GM19467 (cell line): ENCODE data around the gene FGF19.

Experiments used
- ATAC-seq: cut with Tn5 transposase; IDR thresholded peaks from one replicate; pipeline ENCODE4 v1.9.1; 2021; ENCODE audit warnings: mild to moderate bottlenecking, moderate library complexity; ENCODE audit not compliant: unreplicated experiment

Gene FGF19

DNA sequence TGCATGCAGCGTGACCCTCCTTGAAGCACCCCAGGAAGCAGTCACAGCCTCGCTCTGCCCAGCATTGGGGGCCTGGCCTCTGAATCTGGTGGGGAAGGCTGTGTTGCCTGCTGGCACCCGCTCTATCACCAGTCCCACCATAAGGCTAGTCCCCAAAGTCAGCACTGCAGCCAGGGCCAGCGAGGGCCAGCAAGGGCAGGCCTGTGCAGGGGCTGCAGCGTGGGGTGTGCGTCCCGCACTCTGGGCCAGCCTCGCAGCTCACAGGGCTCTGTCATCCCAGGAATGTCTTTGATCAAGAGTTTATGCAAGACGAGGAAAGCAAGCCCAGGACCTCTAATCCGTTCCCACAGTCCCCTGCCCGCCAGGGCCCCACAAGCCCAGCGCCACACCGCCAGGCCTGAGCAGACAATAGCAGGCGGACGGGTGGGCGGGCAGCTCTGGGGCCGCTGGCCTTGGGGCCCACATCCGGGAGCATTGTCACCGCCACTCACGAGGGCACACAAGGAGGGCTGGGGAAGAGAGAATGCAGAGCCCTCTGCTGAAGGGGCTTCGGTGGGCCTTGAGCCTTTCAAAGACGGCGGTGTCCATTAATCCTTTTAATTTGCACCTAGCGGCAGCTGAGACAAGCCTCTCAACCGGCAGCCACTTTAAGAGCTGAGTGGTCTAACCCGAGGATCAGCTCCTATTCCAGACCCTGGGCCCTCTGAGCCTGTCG lies 45.8 kb downstream of the FGF19 start:
- ATAC-seq: no peak

DNA sequence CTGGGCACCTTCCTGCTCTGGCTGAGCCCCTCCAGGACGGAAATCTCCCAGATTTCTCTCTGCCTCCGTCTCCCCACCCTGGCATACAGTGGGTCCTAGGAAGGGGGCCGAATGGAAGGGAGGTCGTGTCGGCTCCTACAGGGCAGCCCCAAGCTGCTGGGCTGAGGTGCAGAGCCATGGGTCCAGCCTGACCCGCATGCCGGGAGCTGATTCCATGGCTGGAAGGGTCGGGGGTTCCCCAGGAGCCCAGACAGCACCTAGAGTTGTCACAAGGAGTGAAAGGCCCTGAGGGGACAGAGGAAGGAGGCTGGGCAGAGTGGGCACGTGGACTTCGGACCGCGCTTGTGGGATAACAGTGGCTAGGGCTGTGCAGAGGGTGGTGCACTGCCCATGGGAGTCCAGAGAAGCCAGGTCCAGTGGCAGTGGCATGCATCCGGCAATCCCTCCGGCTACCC lies 46.3 kb downstream of the FGF19 start:
- no peak for ATAC-seq

DNA sequence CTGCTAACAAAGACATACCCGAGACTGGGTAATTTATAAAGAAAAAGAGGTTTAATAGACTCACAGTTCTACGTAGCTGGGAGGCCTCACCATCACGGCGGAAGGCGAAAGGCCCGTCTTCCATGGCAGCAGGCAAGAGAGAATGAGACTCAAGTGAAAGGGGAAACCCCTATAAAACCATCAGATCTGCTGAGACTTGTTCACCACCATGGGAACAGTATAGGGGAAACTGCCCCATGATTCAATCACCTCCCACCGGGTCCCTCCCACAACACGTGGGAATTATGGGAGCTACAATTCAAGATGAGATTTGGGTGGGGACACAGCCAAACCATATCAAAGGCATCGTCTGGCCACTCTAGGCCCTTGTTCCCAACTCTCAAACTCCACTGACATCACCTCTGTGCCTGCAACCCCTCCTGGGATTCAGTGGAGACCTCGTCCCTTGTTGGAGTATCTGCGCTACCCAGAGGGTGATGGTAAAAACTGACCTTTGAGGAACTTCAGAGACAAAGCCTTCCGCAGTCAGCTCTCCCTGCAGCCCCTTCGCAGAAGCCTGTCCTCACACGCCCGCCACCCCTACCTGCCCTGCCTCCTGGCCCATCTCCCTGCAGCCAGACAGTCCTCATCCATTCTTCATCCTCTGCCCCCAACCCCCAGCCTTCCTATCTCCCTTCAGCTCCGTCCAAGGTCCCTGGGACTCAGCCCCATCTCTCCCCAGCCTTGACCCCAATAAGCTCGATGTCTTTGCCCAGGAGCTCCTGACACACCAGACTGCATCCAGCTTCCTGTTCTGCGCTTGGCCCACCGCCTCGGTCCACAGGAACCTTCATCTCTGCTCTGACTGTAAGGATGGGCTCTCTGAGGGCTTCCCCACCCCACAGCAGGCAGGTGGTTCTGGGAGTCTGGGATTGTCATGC lies 47.0 kb downstream of the FGF19 start:
- ATAC-seq: no peak

GRCh38 chr11:69655479-69656428 lies 48.1 kb downstream of the FGF19 start:
- no peak for ATAC-seq

GRCh38 chr11:69654660-69655478 lies 49.0 kb downstream of the FGF19 start:
- no peak for ATAC-seq

GRCh38 chr11:69654001-69654659 lies 49.7 kb downstream of the FGF19 start:
- no peak for ATAC-seq

GRCh38 chr11:69653406-69653960 lies 50.3 kb downstream of the FGF19 start:
- ATAC-seq: no peak

- no peak for ATAC-seq
These were observed 50.8 kb downstream of the FGF19 start for GRCh38 chr11:69652999-69653398.

DNA sequence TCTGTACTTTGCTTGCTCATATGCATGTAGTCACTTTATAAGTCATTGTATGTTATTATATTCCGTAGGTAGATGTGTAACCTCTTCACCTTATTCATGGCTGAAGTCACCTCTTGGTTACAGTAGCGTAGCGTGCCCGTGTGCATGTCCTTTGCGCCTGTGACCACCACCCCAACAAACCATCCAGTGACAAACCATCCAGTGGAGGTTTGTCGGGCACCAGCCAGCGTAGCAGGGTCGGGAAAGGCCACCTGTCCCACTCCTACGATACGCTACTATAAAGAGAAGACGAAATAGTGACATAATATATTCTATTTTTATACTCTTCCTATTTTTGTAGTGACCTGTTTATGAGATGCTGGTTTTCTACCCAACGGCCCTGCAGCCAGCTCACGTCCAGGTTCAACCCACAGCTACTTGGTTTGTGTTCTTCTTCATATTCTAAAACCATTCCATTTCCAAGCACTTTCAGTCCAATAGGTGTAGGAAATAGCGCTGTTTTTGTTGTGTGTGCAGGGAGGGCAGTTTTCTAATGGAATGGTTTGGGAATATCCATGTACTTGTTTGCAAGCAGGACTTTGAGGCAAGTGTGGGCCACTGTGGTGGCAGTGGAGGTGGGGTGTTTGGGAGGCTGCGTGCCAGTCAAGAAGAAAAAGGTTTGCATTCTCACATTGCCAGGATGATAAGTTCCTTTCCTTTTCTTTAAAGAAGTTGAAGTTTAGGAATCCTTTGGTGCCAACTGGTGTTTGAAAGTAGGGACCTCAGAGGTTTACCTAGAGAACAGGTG lies 51.8 kb downstream of the FGF19 start:
- ATAC-seq: no peak

- no peak for ATAC-seq
These were observed 52.9 kb downstream of the FGF19 start for GRCh38 chr11:69650832-69651344.

DNA sequence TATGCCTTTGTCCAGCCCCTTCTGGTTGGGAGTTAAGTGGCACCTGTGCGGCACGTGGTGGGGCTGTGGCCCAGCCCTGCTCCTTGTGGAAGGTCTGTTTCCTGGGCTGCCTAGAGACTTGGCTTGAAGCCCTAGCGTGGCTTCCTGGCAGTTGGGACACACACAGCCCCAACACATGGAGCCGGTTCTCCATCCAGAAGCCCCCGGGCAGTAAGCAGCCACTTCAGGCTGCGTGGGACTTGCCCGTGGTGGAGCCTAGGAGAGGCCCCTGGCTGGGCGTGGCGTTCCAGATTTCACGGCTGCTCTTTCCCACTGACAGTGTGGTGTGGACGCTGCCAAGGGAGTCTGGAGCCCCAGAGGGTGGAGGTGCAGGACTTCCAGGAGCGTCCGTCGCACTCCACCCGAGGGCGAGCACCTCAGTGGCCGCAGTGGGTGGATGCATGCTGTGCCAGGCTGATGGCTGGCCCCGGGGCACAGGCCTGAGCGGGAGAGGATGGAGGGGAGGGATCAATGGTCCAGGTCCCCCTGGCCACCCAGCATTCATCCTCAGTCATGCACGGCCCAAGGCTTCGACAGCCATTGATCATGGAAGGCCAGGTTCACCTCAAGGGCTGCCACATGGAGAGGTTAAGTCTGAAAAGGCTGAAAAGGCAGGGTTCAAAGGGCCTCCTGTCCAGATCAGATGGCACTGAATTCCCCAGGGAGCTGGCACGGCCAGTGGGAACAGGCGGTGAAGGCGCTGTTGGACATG lies 53.6 kb downstream of the FGF19 start:
- no peak for ATAC-seq

GRCh38 chr11:69649576-69649900 lies 54.3 kb downstream of the FGF19 start:
- ATAC-seq: no peak

DNA sequence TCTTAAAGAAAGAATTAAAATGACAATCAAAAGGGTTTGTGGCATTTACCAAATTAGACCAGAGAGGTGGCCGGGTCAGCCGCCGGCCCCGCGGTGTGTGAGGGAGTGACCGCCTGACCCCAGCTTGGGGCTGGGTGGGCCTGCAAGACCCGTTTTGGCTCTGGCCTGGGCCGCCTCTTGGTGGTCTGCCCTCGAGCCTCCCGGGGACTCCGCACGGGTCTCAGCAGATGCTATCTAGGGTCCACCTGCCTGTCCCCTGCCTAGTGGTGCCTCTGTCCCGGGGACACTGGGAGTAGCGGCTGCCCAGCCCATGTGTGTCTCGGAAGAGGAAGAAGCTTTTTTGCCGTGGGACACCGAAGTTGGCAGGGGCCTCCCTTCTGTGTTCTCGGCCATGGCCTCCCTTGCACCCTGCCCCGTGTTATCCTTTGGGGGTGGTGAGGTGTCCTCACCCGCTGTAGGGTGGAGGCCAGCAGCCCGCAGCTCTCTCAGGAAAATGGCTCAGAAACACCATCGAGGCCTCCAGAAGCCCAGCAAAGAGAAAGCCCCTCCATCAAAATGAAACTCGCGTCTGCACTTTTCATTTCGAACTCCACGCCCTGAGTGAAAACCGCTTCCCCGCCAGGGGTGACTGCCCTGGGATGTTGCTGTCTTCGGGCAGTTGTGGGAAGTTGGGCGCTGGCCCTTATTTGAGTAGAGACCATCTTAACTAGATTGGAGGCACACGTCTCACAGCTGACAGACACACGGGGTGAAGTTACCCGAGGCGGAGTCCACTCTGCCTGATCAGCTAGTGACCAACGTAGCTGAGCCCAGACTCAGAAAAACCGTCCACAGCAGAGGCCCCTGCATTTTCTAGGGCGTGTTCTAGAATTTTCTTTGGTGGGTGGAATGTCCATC lies 54.9 kb downstream of the FGF19 start:
- no peak for ATAC-seq
